ENCODE data around the gene OXER1.

The OXER1 gene

DNA sequence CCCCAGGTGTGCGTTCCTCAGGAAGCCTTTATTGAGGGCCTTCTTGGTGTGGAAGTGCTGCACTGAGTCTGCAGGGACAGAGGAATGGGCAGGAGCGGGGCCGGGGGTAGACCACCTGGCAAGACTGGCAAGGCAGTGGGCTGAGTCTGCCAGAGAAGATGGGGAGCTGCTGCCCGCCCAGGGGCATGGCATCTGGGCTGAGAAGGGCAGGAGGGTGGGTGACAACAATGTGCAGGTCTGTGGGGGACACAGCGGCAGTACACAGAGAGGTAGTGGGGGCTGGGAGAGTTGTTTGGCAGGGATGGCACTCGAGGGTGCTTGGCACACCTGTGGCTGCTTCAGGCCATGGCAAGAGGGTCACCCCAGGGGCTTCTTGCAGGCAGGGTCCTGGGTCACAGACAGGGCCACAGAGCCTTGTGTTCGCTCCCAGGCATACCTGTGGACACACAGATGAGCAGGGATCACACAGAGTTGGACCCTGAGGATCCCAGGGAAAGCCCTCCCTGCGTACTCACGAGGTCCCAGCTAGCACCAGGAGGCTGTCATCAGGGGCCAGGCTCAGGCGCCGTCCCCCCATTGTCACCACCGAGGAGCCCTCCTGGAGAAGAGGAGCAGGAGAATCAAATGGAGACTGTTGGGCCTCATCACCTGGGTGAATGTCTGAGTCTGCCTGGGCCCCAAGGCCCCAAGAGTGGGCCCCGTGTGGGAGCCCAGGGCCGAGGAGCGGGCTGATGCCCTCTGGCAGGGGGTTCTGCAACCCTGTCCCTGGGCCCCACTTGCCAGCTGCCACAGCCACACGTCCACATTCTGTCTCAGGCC is 3.4 kb upstream of the OXER1 start:
- no peak overlapping the region for H3K4me3 ChIP-seq (replicated peaks; ENCODE audit: low read depth, low read length)
- no peak for TF ChIP-seq CTCF (IDR thresholded peaks at IDR 0.05; ENCODE audit: low read depth, low read length, missing control alignments)
- DNase-seq (ENCODE audit: extremely low read depth, low read depth) = no peak

DNA sequence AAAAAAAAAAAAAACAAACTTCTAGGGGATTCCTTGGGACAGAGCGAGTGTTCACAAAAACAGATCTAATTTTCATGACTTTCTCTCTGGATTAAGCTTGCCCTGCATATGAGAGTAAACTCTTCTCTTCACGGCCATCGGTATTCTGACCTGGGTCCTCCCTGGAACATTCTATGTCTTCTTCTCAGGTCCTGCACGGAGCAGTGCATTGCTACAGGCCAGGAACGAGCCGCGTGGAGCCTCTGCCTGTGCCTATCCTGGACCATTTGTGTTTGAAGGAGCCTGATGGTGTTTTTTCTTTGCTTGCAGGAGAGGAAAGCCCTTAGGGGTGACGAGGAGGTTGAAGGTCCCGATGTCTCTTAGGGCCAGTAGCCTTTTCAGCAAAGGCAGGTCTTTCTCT is 1.8 kb upstream of the OXER1 start:
- no peak for TF ChIP-seq CTCF (IDR thresholded peaks at IDR 0.05; ENCODE audit: low read depth, low read length, missing control alignments)
- H3K4me3 ChIP-seq (replicated peaks; ENCODE audit: low read depth, low read length) = no peak overlapping the region
- DNase-seq (ENCODE audit: extremely low read depth, low read depth) = no peak

- DNase-seq (ENCODE audit: extremely low read depth, low read depth) = no peak
- no peak for TF ChIP-seq CTCF (IDR thresholded peaks at IDR 0.05; ENCODE audit: low read depth, low read length, missing control alignments)
- H3K4me3 ChIP-seq (replicated peaks; ENCODE audit: low read depth, low read length) = no peak overlapping the region
Measured at GRCh38 chr2:42764901-42765300, 966 bp upstream of the OXER1 start.

DNA sequence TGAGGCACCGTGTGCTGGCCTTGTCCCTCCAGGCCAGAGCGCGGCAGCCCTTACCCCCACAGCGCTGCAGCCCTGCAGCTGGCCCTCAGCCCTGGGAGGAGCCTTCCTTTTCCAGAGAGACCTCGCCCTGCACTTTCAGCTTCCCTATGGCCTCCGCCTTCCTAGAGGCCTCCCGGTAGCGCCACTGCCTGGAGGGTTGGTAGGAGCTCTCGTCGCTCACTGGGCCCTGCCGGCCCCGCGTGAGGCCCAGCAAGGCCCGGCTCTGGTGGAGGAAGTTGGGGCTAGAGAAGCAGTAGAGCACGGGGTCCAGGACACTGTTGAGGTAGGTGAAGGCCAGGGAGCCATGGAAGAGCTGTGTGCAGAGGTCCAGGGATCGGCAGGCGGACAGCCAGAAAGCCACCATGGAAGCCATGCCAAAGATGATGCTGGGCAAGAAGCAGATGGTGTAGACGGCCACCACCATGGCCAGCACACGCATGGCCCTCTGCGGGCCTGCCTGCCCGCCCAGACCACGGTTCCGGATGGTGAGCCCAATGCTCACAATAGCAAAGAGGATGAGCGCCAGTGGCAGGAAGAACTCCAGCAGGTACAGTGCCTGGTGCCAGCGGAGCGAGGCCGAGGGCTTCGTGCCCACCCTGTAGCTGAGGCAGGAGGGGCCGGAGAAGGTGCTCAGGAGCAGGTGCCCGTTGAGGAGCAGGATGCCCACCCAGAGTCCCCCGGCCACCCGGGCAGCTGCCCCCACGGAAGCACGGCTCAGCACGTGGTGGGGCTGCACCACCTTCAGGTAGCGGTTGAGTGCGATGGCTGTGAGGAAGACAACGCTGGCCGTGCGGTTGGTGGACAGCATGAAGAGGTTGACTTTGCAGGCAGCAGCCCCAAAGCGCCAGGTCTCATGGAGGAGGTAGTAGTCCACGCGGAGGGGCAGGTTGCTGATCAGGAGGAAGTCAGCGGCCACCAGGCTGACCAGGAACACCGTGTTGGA is 821 bp downstream of the OXER1 start:
- TF ChIP-seq CTCF (IDR thresholded peaks at IDR 0.05; ENCODE audit: low read depth, low read length, missing control alignments) = no peak
- DNase-seq (ENCODE audit: extremely low read depth, low read depth) = no peak
- H3K4me3 ChIP-seq (replicated peaks; ENCODE audit: low read depth, low read length) = no peak overlapping the region

- TF ChIP-seq CTCF (IDR thresholded peaks at IDR 0.05; ENCODE audit: low read depth, low read length, missing control alignments) = no peak
- H3K4me3 ChIP-seq (replicated peaks; ENCODE audit: low read depth, low read length) = no peak overlapping the region
- DNase-seq (ENCODE audit: extremely low read depth, low read depth) = no peak
Measured at GRCh38 chr2:42762155-42762554, 1.8 kb downstream of the OXER1 start.

- no peak overlapping the region for H3K4me3 ChIP-seq (replicated peaks; ENCODE audit: low read depth, low read length)
- no peak for DNase-seq (ENCODE audit: extremely low read depth, low read depth)
- TF ChIP-seq CTCF (IDR thresholded peaks at IDR 0.05; ENCODE audit: low read depth, low read length, missing control alignments) = no peak
Measured at GRCh38 chr2:42761554-42761953, 2.4 kb downstream of the OXER1 start.

Measured in HFF-Myc (cell line).